Measurements from ENCODE around the gene ACOT11.

DNA sequence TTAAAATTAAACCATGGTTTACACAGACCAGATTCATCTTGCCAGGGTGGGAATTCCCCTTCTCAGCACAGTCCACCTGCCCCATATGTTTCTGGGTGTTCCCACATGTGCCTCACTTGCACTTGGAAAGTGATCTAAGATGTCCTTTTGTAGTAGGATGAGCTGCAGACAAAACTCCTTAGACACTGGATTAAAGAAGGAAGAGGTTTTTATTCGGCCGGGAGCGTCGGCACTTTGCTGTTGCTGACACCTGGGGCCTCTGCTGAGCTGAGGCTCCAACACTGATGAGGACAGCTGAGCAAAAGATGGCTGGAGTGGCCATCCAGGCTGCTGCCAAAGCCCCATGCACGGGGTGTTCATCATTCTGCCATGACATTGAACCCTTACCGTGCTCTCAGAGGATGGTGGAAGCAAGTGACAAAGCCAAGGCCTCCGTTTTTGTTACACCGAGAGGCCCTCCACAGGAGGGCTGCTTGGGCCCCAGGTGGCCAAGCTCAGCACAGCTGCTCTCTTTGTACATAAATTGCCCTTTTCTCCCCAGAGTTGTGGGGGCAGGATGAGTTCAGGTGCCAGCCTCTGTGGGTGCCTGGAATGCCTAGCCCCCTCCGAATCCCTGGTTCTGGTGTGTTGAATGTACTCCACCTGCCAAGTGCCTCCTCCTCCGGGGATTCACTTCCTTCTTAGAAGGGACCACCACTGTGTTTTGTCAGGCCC lies 7.3 kb upstream of the ACOT11 start:
- TF ChIP-seq, protein P1, sequence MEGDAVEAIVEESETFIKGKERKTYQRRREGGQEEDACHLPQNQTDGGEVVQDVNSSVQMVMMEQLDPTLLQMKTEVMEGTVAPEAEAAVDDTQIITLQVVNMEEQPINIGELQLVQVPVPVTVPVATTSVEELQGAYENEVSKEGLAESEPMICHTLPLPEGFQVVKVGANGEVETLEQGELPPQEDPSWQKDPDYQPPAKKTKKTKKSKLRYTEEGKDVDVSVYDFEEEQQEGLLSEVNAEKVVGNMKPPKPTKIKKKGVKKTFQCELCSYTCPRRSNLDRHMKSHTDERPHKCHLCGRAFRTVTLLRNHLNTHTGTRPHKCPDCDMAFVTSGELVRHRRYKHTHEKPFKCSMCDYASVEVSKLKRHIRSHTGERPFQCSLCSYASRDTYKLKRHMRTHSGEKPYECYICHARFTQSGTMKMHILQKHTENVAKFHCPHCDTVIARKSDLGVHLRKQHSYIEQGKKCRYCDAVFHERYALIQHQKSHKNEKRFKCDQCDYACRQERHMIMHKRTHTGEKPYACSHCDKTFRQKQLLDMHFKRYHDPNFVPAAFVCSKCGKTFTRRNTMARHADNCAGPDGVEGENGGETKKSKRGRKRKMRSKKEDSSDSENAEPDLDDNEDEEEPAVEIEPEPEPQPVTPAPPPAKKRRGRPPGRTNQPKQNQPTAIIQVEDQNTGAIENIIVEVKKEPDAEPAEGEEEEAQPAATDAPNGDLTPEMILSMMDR (IDR thresholded peaks at IDR 0.05; ENCODE audit: poor library complexity), result no peak
- TF ChIP-seq EZH2 (IDR thresholded peaks at IDR 0.05; ENCODE audit: borderline replicate concordance), result no peak
